SU-DHL-6 (cell line): ENCODE data around the gene CLEC4D.

ENCODE experiments used
- EZH2phosphoT487 ChIP-seq: fragments of 200-600 bp; sonication (generic), shearing (Covaris generic); conservative IDR thresholded peaks from 2 replicates; pipeline ENCODE4 v1.6.1; 2018; ENCODE audit warnings: mild to moderate bottlenecking, antibody characterized with exemption, low read length, moderate library complexity, mixed read lengths
- TF ChIP-seq, protein P1 (sequence below): fragments of 200-600 bp; sonication (generic); IDR thresholded peaks from one replicate; pipeline ENCODE4 v1.5.1; 2017; ENCODE audit warnings: antibody characterized with exemption, mild to moderate bottlenecking, low read length, moderate library complexity; ENCODE audit not compliant: insufficient read depth, poor library complexity, severe bottlenecking

DNA sequence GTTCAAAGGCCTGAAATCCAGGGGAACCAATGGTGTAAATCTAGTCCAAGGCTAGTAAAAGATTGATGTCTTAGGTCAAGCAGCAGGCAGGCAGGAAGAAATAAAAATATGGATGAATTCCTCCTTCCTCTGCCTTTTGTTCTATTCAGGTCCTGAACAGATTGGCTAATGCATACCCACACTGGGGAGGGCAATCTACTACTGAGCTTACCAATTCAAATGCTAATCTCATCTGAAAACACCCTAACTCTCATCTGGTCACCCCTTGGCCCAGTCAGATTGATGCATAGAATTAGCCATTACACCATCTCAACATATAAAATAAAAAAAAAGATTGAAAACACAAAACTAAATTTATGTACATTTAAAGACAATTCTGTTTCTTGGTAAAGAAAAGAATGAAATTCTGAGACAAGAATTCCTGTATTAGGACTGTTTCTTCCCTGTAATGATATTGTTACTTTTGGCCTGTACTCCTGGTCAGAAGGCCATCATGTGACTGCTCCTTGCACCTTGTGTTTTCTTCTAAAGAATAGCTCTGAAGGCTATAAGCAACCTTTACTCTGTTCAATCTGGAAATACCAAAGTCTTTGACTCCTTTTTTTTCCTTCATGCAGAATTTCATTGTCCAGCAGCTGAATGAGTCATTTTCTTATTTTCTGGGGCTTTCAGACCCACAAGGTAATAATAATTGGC is 37.6 kb upstream of the CLEC4D start:
- TF ChIP-seq, protein P1, sequence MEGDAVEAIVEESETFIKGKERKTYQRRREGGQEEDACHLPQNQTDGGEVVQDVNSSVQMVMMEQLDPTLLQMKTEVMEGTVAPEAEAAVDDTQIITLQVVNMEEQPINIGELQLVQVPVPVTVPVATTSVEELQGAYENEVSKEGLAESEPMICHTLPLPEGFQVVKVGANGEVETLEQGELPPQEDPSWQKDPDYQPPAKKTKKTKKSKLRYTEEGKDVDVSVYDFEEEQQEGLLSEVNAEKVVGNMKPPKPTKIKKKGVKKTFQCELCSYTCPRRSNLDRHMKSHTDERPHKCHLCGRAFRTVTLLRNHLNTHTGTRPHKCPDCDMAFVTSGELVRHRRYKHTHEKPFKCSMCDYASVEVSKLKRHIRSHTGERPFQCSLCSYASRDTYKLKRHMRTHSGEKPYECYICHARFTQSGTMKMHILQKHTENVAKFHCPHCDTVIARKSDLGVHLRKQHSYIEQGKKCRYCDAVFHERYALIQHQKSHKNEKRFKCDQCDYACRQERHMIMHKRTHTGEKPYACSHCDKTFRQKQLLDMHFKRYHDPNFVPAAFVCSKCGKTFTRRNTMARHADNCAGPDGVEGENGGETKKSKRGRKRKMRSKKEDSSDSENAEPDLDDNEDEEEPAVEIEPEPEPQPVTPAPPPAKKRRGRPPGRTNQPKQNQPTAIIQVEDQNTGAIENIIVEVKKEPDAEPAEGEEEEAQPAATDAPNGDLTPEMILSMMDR, result no peak
- no peak for TF ChIP-seq EZH2phosphoT487
